Prostate gland (tissue), 2 donors: ENCODE data around the gene UROD.

Experiments
- POLR2A ChIP-seq: fragments of 450-650 bp; IDR thresholded peaks from one replicate; pipeline ENCODE4 v1.6.1; 2016; ENCODE audit warnings: antibody characterized with exemption, mild to moderate bottlenecking
- POLR2AphosphoS5 ChIP-seq: sonication (generic); formaldehyde crosslinking; IDR thresholded peaks from one replicate; pipeline ENCODE4 v1.6.1; 2017; ENCODE audit warnings: antibody characterized with exemption
- TF ChIP-seq, protein P1 (sequence below), 4 experiments: fragments of 200-600 bp in 2 of 4; fragments of 450-650 bp in 2 of 4; sonication (generic) in 2 of 4; IDR thresholded peaks; 1 replicate in 3 of 4; 2 replicates in 1 of 4; pipeline ENCODE4 v1.5.1; 2016 to 2019; ENCODE audit warnings: antibody characterized with exemption in 4 of 4, mild to moderate bottlenecking in 2 of 4, moderate library complexity in 2 of 4

- TF ChIP-seq, protein P1, sequence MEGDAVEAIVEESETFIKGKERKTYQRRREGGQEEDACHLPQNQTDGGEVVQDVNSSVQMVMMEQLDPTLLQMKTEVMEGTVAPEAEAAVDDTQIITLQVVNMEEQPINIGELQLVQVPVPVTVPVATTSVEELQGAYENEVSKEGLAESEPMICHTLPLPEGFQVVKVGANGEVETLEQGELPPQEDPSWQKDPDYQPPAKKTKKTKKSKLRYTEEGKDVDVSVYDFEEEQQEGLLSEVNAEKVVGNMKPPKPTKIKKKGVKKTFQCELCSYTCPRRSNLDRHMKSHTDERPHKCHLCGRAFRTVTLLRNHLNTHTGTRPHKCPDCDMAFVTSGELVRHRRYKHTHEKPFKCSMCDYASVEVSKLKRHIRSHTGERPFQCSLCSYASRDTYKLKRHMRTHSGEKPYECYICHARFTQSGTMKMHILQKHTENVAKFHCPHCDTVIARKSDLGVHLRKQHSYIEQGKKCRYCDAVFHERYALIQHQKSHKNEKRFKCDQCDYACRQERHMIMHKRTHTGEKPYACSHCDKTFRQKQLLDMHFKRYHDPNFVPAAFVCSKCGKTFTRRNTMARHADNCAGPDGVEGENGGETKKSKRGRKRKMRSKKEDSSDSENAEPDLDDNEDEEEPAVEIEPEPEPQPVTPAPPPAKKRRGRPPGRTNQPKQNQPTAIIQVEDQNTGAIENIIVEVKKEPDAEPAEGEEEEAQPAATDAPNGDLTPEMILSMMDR (IDR thresholded peaks at IDR 0.05) = no peak
- no peak for TF ChIP-seq POLR2AphosphoS5
- TF ChIP-seq POLR2A = no peak
Observed at GRCh38 chr1:45040297-45040696, 28.2 kb downstream of the UROD start.
